Endothelial cell (in vitro differentiated cells): ENCODE data around the gene CA7. TPM values are rescaled to one million over a fixed set of nuclear protein-coding genes. Genes with fewer than 3 reads are reported as not detected.

Experiments
- DNase-seq: peaks from one replicate; pipeline ENCODE4 v3.0.0; 2021; ENCODE audit warnings: low spot score
- H3K27ac Mint-ChIP-seq: one replicate; pipeline ENCODE4 v1.8.0; 2021; ENCODE audit warnings: mixed read lengths, inconsistent platforms; ENCODE audit not compliant: unreplicated experiment
- H3K27me3 Mint-ChIP-seq: one replicate; pipeline ENCODE4 v1.8.0; 2021; ENCODE audit warnings: mild to moderate bottlenecking, moderate library complexity, mixed read lengths, inconsistent platforms; ENCODE audit not compliant: unreplicated experiment
- H3K36me3 Mint-ChIP-seq: one replicate; pipeline ENCODE4 v1.8.0; 2021; ENCODE audit warnings: mild to moderate bottlenecking, low read depth, mixed read lengths, inconsistent platforms; ENCODE audit not compliant: unreplicated experiment
- H3K4me1 Mint-ChIP-seq: one replicate; pipeline ENCODE4 v1.8.0; 2021; ENCODE audit warnings: mild to moderate bottlenecking, mixed read lengths, inconsistent platforms; ENCODE audit not compliant: unreplicated experiment
- H3K4me3 Mint-ChIP-seq: one replicate; pipeline ENCODE4 v1.8.0; 2021; ENCODE audit warnings: mild to moderate bottlenecking, mixed read lengths, inconsistent platforms; ENCODE audit not compliant: unreplicated experiment
- H3K9me3 Mint-ChIP-seq: one replicate; pipeline ENCODE4 v1.8.0; 2021; ENCODE audit warnings: mixed read lengths, inconsistent platforms; ENCODE audit not compliant: unreplicated experiment
- CTCF ChIP-seq: fragments of 200-600 bp; sonication (generic); IDR thresholded peaks from one replicate; pipeline ENCODE4 v1.5.0; 2021; ENCODE audit warnings: antibody characterized with exemption; ENCODE audit not compliant: unreplicated experiment
- total RNA-seq: library from RNA; stranded (reverse); fragmentation: NEBNext Ultra II Directional; extraction: Animal tissue kit (Norgen Biotek cat#: 25700); gene quantifications from one replicate; pipeline ENCODE4 v1.2.1, GENCODE V29; 2021; ENCODE audit not compliant: unreplicated experiment

The CA7 gene
- total RNA-seq, 1 donor from 2014 or later: not detected

GRCh38 chr16:66847533-66848067 lies 3.4 kb downstream of the CA7 start:
- Mint-ChIP-seq H3K36me3 (no peaks in the 10 kb centered on the region), H3K4me3 (no peak overlapping the region), H3K9me3 (no peaks in the 10 kb centered on the region), H3K4me1 (peaks cover 2% of the 10 kb centered on the region), H3K27ac (no peak overlapping the region), H3K27me3 (peaks cover 25% of the 10 kb centered on the region)
- no peak for DNase-seq
- no peak for TF ChIP-seq CTCF

GRCh38 chr16:66848172-66848571 lies 4.0 kb downstream of the CA7 start:
- no peak overlapping the region for H3K4me3 Mint-ChIP-seq
- peaks cover 2% of the 10 kb centered on the region for H3K4me1 Mint-ChIP-seq
- no peak for DNase-seq
- no peaks in the 10 kb centered on the region for H3K36me3 Mint-ChIP-seq
- H3K27ac Mint-ChIP-seq: no peak overlapping the region
- no peaks in the 10 kb centered on the region for H3K9me3 Mint-ChIP-seq
- H3K27me3 Mint-ChIP-seq: peaks cover 19% of the 10 kb centered on the region
- TF ChIP-seq CTCF: no peak

GRCh38 chr16:66849021-66849420 lies 4.8 kb downstream of the CA7 start:
- H3K27me3 Mint-ChIP-seq: peaks cover 12% of the 10 kb centered on the region
- no peak for TF ChIP-seq CTCF
- H3K4me3 Mint-ChIP-seq: no peak overlapping the region
- H3K27ac Mint-ChIP-seq: no peak overlapping the region
- no peak for DNase-seq
- H3K36me3 Mint-ChIP-seq: no peaks in the 10 kb centered on the region
- H3K9me3 Mint-ChIP-seq: no peaks in the 10 kb centered on the region
- peaks cover 2% of the 10 kb centered on the region for H3K4me1 Mint-ChIP-seq

GRCh38 chr16:66849549-66849948 lies 5.3 kb downstream of the CA7 start:
- Mint-ChIP-seq H3K27ac (no peak overlapping the region), H3K4me1 (peaks cover 2% of the 10 kb centered on the region), H3K9me3 (no peaks in the 10 kb centered on the region), H3K36me3 (no peaks in the 10 kb centered on the region), H3K27me3 (peaks cover 12% of the 10 kb centered on the region), H3K4me3 (no peak overlapping the region)
- no peak for TF ChIP-seq CTCF
- DNase-seq: no peak

GRCh38 chr16:66850115-66850815 lies 6.1 kb downstream of the CA7 start:
- H3K27me3 Mint-ChIP-seq: peaks cover 11% of the 10 kb centered on the region
- no peak for TF ChIP-seq CTCF
- H3K4me3 Mint-ChIP-seq: no peak overlapping the region

More at GRCh38 chr16:66850115-66850815, 6.1 kb downstream of the CA7 start:
- Mint-ChIP-seq H3K27ac (no peak overlapping the region), H3K4me1 (peaks cover 2% of the 10 kb centered on the region), H3K9me3 (no peaks in the 10 kb centered on the region), H3K36me3 (no peaks in the 10 kb centered on the region)
- DNase-seq: no peak
